ENCODE measurements around the gene KRT85. TPM values are rescaled to one million over a fixed set of nuclear protein-coding genes. Genes with fewer than 3 reads are reported as not detected.

The KRT85 gene
- total and polyA plus RNA-seq, 2 of the 13 experiments (the other 11 are each of a cell fraction or from before 2014, with no cell fraction given) = not detected

DNA sequence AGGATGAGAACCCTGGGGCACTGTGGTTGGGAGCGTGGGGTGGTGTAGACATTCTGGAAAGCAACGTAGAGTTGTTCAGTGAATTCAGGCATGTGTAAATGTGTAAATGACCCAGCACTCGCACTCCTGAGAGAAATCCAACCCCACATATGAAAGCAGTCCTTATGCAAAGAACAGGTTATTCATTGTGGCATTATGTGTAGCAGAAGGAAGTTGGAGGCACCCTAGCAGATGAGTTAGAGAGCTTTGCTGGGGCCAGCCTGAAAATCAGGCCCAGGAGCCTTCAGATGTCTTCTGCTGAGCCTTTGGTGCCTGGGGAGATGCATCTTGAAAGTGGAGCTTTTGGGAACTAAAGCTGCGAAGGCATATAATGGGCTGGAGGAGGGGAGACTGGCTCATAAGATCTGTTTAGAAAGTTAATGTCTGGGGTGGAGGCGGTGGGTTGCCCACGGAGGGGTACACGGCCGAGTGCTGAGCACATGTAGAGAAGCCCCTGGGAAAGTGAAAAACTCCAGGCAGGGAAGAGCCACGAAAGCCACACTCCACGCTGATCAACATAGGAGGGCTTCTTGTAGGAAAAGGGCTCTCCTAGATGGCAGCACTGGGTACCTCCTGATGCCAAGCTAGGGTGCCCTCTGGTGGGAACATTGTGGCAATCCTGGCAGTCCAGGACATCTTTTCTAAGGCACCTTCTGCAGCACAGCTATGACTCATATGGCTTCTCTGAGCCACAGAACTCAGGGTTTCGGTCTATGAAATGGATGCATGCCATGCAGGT, 40.0 kb downstream of the KRT85 start (continued):
- TF ChIP-seq, protein P1, sequence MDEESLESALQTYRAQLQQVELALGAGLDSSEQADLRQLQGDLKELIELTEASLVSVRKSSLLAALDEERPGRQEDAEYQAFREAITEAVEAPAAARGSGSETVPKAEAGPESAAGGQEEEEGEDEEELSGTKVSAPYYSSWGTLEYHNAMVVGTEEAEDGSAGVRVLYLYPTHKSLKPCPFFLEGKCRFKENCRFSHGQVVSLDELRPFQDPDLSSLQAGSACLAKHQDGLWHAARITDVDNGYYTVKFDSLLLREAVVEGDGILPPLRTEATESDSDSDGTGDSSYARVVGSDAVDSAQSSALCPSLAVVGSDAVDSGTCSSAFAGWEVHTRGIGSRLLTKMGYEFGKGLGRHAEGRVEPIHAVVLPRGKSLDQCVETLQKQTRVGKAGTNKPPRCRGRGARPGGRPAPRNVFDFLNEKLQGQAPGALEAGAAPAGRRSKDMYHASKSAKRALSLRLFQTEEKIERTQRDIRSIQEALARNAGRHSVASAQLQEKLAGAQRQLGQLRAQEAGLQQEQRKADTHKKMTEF (CRISPR knock-in tag; IDR thresholded peaks at IDR 0.05) = no peak
- TF ChIP-seq YY1 (IDR thresholded peaks at IDR 0.05; ENCODE audit: insufficient read depth, insufficient replicate concordance, low read depth, low read length) (peak; percentile 15), UBTF (CRISPR knock-in tag; IDR thresholded peaks at IDR 0.05) (no peak), ZNF646 (CRISPR knock-in tag; IDR thresholded peaks at IDR 0.05) (no peak), SMC3 (IDR thresholded peaks at IDR 0.05; ENCODE audit: low read length) (peak; percentile 92), JARID2 (CRISPR knock-in tag; IDR thresholded peaks at IDR 0.05; ENCODE audit: insufficient replicate concordance) (no peak), NR2F1 (CRISPR knock-in tag; IDR thresholded peaks at IDR 0.05) (no peak), ZNF770 (CRISPR knock-in tag; IDR thresholded peaks at IDR 0.05) (no peak), ZFP37 (CRISPR knock-in tag; IDR thresholded peaks at IDR 0.05; ENCODE audit: borderline replicate concordance) (no peak), ZNF703 (CRISPR knock-in tag; IDR thresholded peaks at IDR 0.05; ENCODE audit: borderline replicate concordance) (no peak)
- TF ChIP-seq, protein P2, sequence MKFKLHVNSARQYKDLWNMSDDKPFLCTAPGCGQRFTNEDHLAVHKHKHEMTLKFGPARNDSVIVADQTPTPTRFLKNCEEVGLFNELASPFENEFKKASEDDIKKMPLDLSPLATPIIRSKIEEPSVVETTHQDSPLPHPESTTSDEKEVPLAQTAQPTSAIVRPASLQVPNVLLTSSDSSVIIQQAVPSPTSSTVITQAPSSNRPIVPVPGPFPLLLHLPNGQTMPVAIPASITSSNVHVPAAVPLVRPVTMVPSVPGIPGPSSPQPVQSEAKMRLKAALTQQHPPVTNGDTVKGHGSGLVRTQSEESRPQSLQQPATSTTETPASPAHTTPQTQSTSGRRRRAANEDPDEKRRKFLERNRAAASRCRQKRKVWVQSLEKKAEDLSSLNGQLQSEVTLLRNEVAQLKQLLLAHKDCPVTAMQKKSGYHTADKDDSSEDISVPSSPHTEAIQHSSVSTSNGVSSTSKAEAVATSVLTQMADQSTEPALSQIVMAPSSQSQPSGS (CRISPR knock-in tag; IDR thresholded peaks at IDR 0.05) = 0 out of 2 replicates have a peak, but pooled peaks have one; percentile 20
- TF ChIP-seq, protein P3, sequence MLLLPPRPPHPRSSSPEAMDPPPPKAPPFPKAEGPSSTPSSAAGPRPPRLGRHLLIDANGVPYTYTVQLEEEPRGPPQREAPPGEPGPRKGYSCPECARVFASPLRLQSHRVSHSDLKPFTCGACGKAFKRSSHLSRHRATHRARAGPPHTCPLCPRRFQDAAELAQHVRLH (CRISPR knock-in tag; IDR thresholded peaks at IDR 0.05; ENCODE audit: borderline replicate concordance, low read depth) = no peak
